Ammon's horn (tissue), 1 donor: ENCODE results near the gene SCN3B.

Experiments
- DNase-seq: peaks from one replicate; pipeline ENCODE4 v3.0.0-alpha.2; 2016; ENCODE audit warnings: low spot score

Gene SCN3B

GRCh38 chr11:123653827-123654565 is 428 bp downstream of the SCN3B start:
- no peak for DNase-seq

- peak; percentile 18 for DNase-seq
Observed at GRCh38 chr11:123653483-123653826, 969 bp downstream of the SCN3B start.

GRCh38 chr11:123652599-123652998 is 1.8 kb downstream of the SCN3B start:
- DNase-seq = no peak

DNA sequence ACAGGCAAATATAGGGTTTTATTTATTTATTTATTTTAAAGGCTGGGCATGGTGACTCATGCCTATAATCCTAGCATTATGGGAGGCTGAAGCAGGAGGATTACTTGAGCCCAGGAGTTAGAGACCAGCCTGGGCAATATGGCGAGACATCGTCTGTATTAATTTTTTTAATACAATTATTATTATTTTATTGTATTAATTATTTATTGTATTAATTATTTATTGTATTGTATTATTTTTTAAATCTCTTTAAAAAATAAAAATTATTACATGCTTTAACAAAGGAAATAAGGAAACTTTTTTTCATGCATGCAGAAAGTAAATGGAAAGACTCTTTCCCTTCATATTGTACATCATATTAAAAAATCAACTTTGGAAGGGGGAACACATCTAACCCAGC is 3.5 kb downstream of the SCN3B start:
- DNase-seq = no peak

GRCh38 chr11:123645286-123645975 is 9.0 kb downstream of the SCN3B start:
- DNase-seq = no peak

DNA sequence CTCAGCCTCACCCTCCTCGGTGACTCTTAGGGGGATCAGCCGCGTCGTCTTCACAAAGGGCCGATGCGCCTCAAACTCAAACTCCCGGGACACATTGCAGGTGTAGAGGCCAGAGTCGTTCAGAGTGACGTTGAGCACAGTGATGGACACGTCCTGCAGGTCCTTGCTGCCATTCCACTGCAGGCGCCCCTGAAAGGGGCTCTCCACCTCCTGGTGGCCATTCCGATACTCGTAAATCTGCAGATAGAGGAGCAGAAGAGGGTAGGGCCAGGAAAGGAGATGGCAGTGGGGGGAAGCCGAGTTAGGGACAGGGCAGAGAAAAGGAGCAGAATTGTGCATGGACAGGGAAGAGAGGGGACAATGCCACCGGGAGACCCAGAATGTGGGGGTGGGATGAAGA is 12.0 kb downstream of the SCN3B start:
- no peak for DNase-seq

DNA sequence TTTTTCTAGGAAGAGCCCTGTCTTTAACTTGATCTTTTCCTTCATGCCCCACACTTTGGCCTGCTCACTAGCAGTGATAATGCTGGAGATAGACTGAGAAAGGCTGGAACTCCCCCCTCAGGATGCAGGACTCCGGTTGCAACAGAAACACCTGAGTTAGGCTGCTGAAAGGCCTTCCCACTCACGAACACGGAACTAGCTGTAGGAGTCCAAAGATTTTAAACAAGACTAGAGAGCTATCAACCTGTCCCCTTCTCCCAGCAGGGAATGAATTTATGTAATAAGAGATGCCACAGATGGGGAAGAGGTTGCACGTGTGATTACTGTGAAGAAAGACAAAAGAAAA is 13.0 kb downstream of the SCN3B start:
- DNase-seq = no peak

- no peak for DNase-seq
Observed at GRCh38 chr11:123640677-123641494, 13.5 kb downstream of the SCN3B start.

DNA sequence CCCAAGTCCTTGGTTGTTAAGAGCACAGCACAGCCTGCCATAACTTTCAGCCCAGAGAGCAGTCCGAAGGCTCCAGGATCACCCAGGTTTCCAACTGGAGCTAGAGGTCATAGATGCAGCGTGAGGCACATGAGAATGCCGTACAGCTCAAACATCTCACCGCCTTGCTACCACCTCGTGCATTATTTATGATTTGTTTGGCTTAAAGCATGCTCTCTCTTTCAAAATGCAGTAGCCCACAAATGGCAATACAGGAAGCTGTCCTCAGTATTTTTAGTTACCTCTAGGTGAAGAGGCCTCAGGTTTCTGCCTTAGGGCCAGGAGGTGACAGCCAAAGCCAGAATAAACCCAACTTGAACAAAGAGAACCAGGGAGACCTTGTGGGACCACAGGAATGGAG is 14.4 kb downstream of the SCN3B start:
- DNase-seq = no peak

- DNase-seq = no peak
Observed at GRCh38 chr11:123630126-123630608, 24.3 kb downstream of the SCN3B start.

DNA sequence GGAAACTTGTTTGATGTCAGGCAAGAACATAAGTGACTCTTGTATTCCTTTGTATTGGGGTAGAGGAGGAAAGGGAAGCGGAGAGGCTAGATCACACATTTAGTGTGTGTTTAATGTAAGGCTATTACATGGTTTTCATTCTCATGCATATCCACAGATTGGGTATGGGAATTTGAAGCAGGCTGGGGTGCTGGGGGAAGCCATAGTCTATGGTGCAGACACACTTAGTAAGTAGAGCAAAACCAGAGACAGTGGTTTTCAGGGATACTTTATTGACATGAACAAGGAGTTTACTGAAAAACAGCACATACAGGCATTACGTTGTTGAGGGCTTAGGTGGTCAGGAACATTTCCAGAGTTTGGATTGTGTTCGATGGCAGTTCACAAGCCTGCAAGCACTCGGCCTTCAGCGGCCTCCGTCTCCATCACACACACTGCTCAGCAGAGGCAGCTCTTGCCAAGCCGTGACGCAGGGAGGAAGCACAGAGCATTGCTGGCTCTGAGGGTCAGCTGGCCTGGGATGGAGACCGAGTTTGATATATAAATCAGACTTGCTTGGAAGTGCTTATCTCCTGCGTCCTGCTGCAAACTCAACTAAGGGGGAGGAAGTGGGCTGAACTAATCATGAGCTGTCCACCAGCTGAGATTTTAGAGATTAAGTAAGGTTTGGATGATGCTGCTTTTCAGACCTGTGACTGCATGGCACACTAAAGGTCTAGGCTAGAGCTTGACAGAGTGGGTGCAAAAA is 25.3 kb downstream of the SCN3B start:
- no peak for DNase-seq

- no peak for DNase-seq
Observed at GRCh38 chr11:123624974-123625373, 29.4 kb downstream of the SCN3B start.

GRCh38 chr11:123622576-123622975 is 31.8 kb downstream of the SCN3B start:
- DNase-seq = no peak

DNA sequence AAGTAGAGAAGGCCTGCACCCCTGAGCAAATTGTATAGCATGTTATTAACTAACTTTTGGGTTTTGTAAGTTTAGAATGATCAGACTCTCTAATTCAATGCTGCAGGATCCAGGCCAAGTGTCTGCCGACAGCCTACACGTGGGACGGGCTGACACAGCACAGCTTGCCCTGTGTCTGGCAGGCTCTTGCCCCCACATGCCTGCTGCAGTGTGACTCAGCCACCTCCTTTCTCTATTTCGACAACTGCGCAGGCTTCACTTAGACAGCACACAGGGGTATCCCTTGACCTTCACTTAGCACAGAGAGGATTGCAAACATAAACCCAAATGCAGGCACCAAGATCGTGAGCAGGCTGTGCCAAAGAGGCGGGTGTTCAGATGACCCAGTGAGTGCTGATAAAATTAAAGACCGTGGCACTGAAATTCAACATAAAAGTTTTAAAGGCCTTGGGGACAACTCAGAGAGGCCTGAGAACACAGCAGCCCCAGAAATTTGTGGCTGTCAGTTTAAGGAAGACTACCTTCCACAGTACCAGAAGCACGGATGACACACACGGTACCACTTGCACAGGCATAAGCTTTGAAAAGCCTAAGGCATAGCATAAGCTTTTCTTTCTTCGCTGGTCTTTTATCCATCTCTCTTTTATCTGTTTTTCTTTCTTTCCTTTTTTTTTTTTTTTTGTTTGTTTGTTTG is 37.8 kb downstream of the SCN3B start:
- DNase-seq = peak; percentile 80

DNA sequence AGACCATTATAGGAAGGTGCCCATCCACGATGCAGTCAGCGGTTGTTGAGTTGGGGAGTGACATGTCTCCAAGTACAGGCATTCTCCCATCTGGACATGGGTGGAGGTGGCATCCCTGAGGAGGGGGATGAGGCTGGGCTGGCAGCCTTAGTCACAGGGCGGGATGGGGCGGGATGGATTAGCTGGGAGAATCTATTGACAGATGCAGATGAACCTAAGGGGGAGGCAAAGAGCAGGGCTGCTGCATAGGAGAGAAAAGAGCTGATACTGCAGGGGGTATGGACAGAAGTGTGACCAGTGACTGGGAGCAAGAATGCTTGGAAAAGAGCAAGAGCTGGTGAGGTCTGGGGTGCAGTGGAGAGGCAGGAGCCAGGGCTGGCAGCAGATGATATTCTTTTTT is 42.7 kb downstream of the SCN3B start:
- no peak for DNase-seq

GRCh38 chr11:123608945-123609344 is 45.5 kb downstream of the SCN3B start:
- DNase-seq = no peak

GRCh38 chr11:123608371-123608770 is 46.1 kb downstream of the SCN3B start:
- no peak for DNase-seq

DNA sequence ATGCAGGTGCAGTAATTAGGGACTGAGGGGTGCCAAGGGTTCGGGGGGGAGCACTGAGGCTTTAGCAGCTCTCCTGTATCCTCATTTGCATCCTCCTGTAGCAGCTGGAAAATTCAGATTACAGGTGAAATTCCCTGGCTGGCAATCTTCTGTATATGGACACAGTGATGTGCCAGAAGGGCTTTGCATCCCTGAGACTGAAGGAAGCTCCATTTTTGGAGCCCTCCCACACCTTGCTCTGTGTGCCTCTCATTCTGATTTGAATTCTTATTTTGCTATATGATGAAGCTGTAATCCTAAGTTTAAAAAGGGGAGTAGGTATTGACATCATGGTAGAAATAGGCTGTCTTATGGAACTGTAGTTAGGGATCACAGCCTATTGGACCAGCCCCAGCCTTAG is 46.6 kb downstream of the SCN3B start:
- no peak for DNase-seq

DNA sequence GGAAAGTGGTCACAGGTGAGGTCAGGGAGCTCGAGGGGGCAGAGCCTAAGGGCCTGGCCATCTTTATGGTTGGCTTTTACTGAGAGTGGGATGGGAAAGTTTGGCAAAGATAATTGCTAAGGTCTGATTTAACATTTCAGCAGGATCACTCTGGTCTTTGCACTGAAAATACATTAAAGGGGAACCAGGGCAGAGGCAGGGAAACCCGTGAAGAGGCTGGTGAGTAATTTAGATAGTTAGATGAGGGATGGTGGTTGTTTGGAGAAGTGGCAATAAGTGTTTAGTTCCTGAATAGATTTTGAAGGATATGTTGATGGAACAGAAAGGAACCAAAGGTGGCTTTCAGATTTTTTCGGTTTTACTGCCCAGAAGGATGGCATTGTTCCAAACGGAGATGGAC is 50.8 kb downstream of the SCN3B start:
- DNase-seq = no peak

- DNase-seq = no peak
Observed at GRCh38 chr11:123601743-123602142, 52.7 kb downstream of the SCN3B start.

DNA sequence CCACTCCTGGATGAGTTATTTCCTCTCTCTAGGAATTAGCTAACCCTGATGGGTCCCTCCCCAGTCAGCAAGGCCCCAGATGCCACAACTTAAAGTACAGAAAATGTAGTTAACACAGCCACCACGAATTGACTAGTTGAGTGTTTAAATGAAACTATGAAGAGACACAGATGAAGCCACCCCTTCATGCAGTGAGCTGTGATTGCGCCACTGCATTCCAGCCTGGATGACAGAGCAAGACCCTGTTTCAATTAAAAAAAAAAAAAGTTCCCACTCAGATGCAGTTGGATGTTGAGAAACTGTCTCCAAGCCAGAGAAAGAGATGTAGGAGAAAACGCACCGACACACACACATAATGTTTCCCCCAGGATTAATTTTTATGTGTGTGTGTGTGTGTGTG is 53.3 kb downstream of the SCN3B start:
- DNase-seq = no peak

DNA sequence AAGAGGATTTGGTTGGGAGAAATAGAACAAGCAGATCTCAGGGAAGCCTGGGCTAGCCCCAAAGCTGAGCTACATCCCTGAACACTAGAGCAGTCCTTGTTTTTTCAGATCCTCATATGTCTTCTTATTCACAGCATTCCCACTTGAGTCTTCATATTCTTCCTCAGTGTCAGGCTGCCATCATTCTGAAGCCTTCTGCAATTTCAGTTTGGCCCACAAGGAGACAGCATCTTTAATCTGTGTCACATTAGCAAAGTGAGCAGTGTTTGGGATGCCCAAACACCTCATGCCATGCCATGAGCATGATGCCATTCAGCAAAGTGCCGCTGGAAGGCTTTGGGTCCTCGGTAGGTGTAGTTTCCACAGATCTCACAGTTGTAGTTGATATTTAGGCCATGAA is 56.6 kb downstream of the SCN3B start:
- DNase-seq = no peak
